NT2/D1 (cell line): ENCODE results near the gene SMC3.

ENCODE experiments used
- SUZ12 ChIP-seq: IDR thresholded peaks from 2 replicates; pipeline ENCODE4 v1.6.1; 2011; ENCODE audit not compliant: insufficient read length, insufficient read depth; ENCODE audit errors: extremely low read depth
- YY1 ChIP-seq: IDR thresholded peaks from 2 replicates; pipeline ENCODE4 v1.6.1; 2011; ENCODE audit not compliant: insufficient read length, insufficient read depth
- ZNF274 ChIP-seq: IDR thresholded peaks from 2 replicates; pipeline ENCODE4 v1.6.1; 2011; ENCODE audit warnings: mild to moderate bottlenecking, low read depth, low read length

GRCh38 chr10:110642204-110643034, 74.9 kb downstream of the SMC3 start:
- TF ChIP-seq SUZ12 (no peak), ZNF274 (no peak), YY1 (no peak)
